DOHH2 (cell line): ENCODE results near the gene SSC5D.

ENCODE experiments used
- H3F3A ChIP-seq: fragments of 200-600 bp; sonication (generic), shearing (Covaris generic); 2 replicates; pipeline ENCODE4 v1.6.0; 2016; ENCODE audit warnings: antibody characterized with exemption, mild to moderate bottlenecking; ENCODE audit not compliant: control insufficient read depth, insufficient read depth
- H3K27ac ChIP-seq: fragments of 200-600 bp; sonication (generic); 2 replicates; pipeline ENCODE4 v1.5.1; 2014; ENCODE audit warnings: low read depth, mild to moderate bottlenecking, low read length, moderate library complexity
- H3K27me3 ChIP-seq: fragments of 200-600 bp; sonication (generic); 2 replicates; pipeline ENCODE4 v1.6.1; 2014; ENCODE audit warnings: mild to moderate bottlenecking, low read length, mixed read lengths; ENCODE audit not compliant: control insufficient read depth
- H3K36me3 ChIP-seq: fragments of 200-600 bp; sonication (generic); 2 replicates; pipeline ENCODE4 v1.6.1; 2014; ENCODE audit warnings: mild to moderate bottlenecking, low read length, moderate library complexity, mixed read lengths; ENCODE audit not compliant: control insufficient read depth
- H3K4me1 ChIP-seq: fragments of 200-600 bp; sonication (generic); 2 replicates; pipeline ENCODE4 v1.6.1; 2014; ENCODE audit warnings: mild to moderate bottlenecking, low read length, mixed read lengths; ENCODE audit not compliant: control insufficient read depth
- H3K4me2 ChIP-seq: fragments of 200-600 bp; sonication (generic); 2 replicates; pipeline ENCODE4 v1.6.0; 2014; ENCODE audit warnings: mild to moderate bottlenecking, low read length, moderate library complexity
- H3K4me3 ChIP-seq: fragments of 200-600 bp; sonication (generic); 2 replicates; pipeline ENCODE4 v1.5.1; 2014; ENCODE audit warnings: mild to moderate bottlenecking, low read length, mixed read lengths
- H3K79me2 ChIP-seq: fragments of 200-600 bp; sonication (generic); 2 replicates; pipeline ENCODE4 v1.6.1; 2014; ENCODE audit warnings: mild to moderate bottlenecking, low read length, mixed read lengths; ENCODE audit not compliant: control insufficient read depth
- H3K9me2 ChIP-seq: fragments of 200-600 bp; sonication (generic); replicated peaks from 2 replicates; pipeline ENCODE4 v1.6.1; 2014; ENCODE audit warnings: mild to moderate bottlenecking, low read length, mixed read lengths; ENCODE audit not compliant: control insufficient read depth
- H3K9me3 ChIP-seq: fragments of 200-600 bp; sonication (generic); 2 replicates; pipeline ENCODE4 v1.6.1; 2014; ENCODE audit warnings: antibody characterized with exemption, low read length, mixed read lengths; ENCODE audit not compliant: control insufficient read depth, insufficient read depth
- H4K20me1 ChIP-seq: fragments of 200-600 bp; sonication (generic); 2 replicates; pipeline ENCODE4 v1.6.0; 2014; ENCODE audit warnings: low read depth, mild to moderate bottlenecking, antibody characterized with exemption, low read length, moderate library complexity; ENCODE audit not compliant: control insufficient read depth, insufficient read depth
- EZH2phosphoT487 ChIP-seq: fragments of 200-600 bp; sonication (generic); IDR thresholded peaks from 2 replicates; pipeline ENCODE4 v1.6.1; 2017; ENCODE audit warnings: borderline replicate concordance, mild to moderate bottlenecking, antibody characterized with exemption, low read length, moderate library complexity, mixed read lengths
- TF ChIP-seq, protein P1 (sequence below): fragments of 200-600 bp; sonication (generic); IDR thresholded peaks from one replicate; pipeline ENCODE4 v1.5.1; 2014; ENCODE audit warnings: antibody characterized with exemption, mild to moderate bottlenecking, low read depth, low read length; ENCODE audit not compliant: poor library complexity, severe bottlenecking

Gene SSC5D

DNA sequence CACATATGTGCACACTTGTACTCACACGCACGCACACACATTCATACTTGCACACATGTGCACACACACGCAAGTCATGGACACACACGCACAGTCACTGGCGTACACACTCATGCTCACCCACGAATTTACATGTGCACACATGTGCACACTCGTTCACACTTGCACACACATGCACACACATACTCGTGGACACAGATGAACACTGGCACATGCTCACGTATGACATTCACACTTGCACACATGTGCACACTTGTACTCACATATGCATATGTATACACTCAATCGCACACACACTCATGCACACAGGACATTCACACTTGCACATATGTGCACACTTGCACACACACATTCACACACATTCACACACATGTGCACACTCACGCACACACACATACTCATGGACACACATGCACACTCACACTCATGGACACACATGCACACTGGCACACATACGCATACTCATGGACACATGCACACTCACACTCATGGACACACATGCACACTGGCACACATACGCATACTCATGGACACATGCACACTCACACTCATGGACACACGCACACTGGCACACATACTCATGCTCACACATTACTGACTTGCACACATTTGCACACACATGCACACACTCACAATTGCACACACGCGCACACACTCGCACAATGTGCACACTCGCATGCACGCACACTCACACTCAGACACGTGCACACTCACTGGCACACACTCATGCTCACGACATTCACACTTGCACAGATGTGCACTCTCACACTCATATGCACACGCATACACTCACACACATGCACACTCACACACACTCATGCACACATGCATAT lies 39.2 kb downstream of the SSC5D start:
- Histone ChIP-seq H3K27me3 (no peaks in the 10 kb centered on the region), H3K27ac (no peak overlapping the region), H4K20me1 (no peaks in the 10 kb centered on the region), H3K36me3 (no peaks in the 10 kb centered on the region), H3K79me2 (no peaks in the 10 kb centered on the region), H3K4me3 (no peak overlapping the region), H3F3A (peaks cover 6% of the 10 kb centered on the region), H3K9me3 (peaks cover 16% of the 10 kb centered on the region; the same call in 1 of the 2 replicates), H3K4me1 (no peaks in the 10 kb centered on the region), H3K4me2 (no peak overlapping the region), H3K9me2 (no peaks in the 10 kb centered on the region)
- TF ChIP-seq, protein P1, sequence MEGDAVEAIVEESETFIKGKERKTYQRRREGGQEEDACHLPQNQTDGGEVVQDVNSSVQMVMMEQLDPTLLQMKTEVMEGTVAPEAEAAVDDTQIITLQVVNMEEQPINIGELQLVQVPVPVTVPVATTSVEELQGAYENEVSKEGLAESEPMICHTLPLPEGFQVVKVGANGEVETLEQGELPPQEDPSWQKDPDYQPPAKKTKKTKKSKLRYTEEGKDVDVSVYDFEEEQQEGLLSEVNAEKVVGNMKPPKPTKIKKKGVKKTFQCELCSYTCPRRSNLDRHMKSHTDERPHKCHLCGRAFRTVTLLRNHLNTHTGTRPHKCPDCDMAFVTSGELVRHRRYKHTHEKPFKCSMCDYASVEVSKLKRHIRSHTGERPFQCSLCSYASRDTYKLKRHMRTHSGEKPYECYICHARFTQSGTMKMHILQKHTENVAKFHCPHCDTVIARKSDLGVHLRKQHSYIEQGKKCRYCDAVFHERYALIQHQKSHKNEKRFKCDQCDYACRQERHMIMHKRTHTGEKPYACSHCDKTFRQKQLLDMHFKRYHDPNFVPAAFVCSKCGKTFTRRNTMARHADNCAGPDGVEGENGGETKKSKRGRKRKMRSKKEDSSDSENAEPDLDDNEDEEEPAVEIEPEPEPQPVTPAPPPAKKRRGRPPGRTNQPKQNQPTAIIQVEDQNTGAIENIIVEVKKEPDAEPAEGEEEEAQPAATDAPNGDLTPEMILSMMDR: no peak
- TF ChIP-seq EZH2phosphoT487: no peak

DNA sequence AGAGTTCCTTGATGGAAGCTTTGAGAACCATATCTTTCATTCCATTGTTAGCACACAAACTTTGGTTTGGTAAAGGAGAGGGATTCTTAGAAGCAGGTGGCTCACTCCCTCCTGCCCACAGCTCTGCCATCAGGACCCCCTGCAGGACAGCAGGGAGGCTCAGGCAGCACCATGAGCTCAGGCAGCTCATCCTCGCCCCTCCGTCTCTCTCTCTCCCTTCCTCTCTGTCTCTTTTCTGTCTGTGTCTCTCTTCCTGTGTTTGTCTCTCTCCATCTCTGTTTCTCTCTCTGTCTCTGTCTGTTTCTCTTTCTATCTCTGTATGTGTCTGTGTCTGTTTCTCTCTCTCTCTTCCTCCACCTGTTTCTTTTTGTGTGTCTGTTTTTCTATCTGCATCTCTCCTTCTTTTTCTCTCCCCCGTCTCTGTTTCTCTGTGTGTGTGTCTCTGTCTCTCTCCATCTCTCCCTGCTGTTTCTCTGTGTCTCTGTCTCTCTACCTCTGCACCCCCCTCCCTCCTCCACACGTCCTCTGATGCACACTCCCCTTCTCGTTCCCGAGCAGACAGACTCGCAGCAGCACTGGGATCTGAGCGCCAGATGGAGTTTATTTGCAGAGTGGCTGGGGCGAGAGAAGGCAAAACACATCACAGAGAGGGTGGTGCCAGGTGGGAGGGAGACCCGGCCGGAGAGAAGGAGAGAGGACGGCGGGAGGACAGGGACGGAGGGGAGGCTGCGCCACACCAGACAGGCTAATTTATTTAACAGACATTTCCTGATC lies 40.0 kb downstream of the SSC5D start:
- Histone ChIP-seq H3K4me3 (no peak overlapping the region), H3K36me3 (no peaks in the 10 kb centered on the region)
- TF ChIP-seq, protein P1: no peak
- no peak for TF ChIP-seq EZH2phosphoT487

DNA sequence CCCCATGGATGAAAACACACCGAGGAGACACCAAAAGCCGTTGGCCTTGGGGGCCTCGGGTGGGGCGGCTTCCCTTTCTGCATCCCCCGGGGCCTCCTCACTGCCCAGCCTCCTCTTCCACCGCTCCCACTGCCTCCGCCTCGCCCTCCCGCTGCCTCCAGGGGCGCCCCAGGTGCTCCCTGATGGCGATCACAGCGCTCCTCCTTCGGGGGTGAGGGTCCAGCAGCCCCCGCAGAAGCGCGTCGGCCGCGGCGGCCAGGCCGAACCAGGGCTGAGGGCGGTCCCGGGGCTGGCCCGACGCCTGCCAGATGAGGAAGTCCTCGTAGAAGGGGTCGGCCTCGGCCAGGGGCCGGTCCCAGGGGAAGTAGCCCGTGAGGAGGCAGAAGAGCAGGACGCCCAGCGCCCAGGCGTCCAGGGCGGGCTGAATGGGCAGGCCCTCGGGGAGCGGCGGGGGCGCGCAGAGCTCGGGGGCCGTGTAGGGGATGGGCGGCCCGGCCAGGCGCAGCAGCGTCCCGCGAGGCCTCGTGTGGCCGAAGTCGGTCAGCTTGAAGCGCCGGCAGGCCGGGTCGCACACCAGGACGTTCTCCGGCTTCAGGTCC lies 41.5 kb downstream of the SSC5D start:
- Histone ChIP-seq H3K4me1 (no peaks in the 10 kb centered on the region), H3K79me2 (no peaks in the 10 kb centered on the region), H3K9me3 (peaks cover 16% of the 10 kb centered on the region; the same call in 1 of the 2 replicates), H3K9me2 (no peaks in the 10 kb centered on the region), H3K4me3 (no peak overlapping the region), H3K27ac (no peak overlapping the region), H3K4me2 (no peak overlapping the region), H3K36me3 (no peaks in the 10 kb centered on the region), H4K20me1 (no peaks in the 10 kb centered on the region), H3F3A (peaks cover 6% of the 10 kb centered on the region), H3K27me3 (no peaks in the 10 kb centered on the region)
- TF ChIP-seq, protein P1: no peak
- TF ChIP-seq EZH2phosphoT487: no peak

More for the DNA sequence above, 40.0 kb downstream of the SSC5D start:
- Histone ChIP-seq H3K9me3 (peaks cover 16% of the 10 kb centered on the region; the same call in 1 of the 2 replicates), H3K79me2 (no peaks in the 10 kb centered on the region), H3K27ac (no peak overlapping the region), H3K4me2 (no peak overlapping the region), H4K20me1 (no peaks in the 10 kb centered on the region), H3K9me2 (no peaks in the 10 kb centered on the region), H3F3A (peaks cover 6% of the 10 kb centered on the region), H3K27me3 (no peaks in the 10 kb centered on the region), H3K4me1 (no peaks in the 10 kb centered on the region)
